HEK293 (cell line): ENCODE results near the gene FAM237B.

Experiments
- CTCF ChIA-PET: fragments of 350-600 bp; formaldehyde crosslinking; extraction: SDS; loops from one replicate; lab custom pipeline; 2021; ENCODE audit warnings: antibody characterized with exemption; lab: Yijun Ruan, JAX
- POLR2A ChIA-PET: fragments of 300-600 bp; formaldehyde crosslinking; extraction: SDS; loops from one replicate; lab custom pipeline; 2020; ENCODE audit warnings: antibody characterized with exemption, inconsistent platforms; lab: Yijun Ruan, JAX
- H3K27ac ChIP-seq: fragments of 200-500 bp; sonication (Bioruptor generic); 2 replicates; pipeline ENCODE4 v1.5.1; 2014; ENCODE audit warnings: low read depth, low read length, control low read depth, inconsistent platforms; ENCODE audit errors: extremely low read depth
- H3K36me3 ChIP-seq, 2 experiments: fragments of 200-500 bp in 1 of 2; sonication (Bioruptor generic) in 1 of 2; 1 replicate in 1 of 2; 2 replicates in 1 of 2; pipeline ENCODE4 v1.5.1; 2014 to 2017; ENCODE audit warnings: inconsistent platforms in 2 of 2, low read length in 2 of 2; ENCODE audit not compliant: control insufficient read depth in 2 of 2, insufficient read depth in 1 of 2
- H3K4me1 ChIP-seq: fragments of 200-500 bp; sonication (Bioruptor generic); 2 replicates; pipeline ENCODE4 v1.5.1; 2014; ENCODE audit warnings: mild to moderate bottlenecking, low read length, inconsistent platforms; ENCODE audit not compliant: control insufficient read depth, insufficient read depth
- H3K4me3 ChIP-seq: 2 replicates; pipeline ENCODE4 v1.5.1; 2011; ENCODE audit warnings: low read depth, mild to moderate bottlenecking, control low read depth, low read length, moderate library complexity
- H3K9me3 ChIP-seq: fragments of 200-500 bp; sonication (Bioruptor generic); 2 replicates; pipeline ENCODE4 v1.5.1; 2014; ENCODE audit warnings: low read depth, low read length, inconsistent platforms; ENCODE audit not compliant: control insufficient read depth, insufficient read depth
- GLI2 ChIP-seq: fragments of 450-650 bp; formaldehyde crosslinking; IDR thresholded peaks from 2 replicates; pipeline ENCODE4; 2017; ENCODE audit warnings: missing biosample characterization, missing genetic modification characterization, low read depth, borderline replicate concordance
- GLIS2 ChIP-seq: fragments of 450-650 bp; formaldehyde crosslinking; IDR thresholded peaks from 2 replicates; pipeline ENCODE4 v1.5.1; 2016; ENCODE audit warnings: missing biosample characterization, missing genetic modification characterization
- KLF16 ChIP-seq: fragments of 450-650 bp; formaldehyde crosslinking; IDR thresholded peaks from 2 replicates; pipeline ENCODE4 v1.5.1; 2017; ENCODE audit warnings: missing biosample characterization, missing genetic modification characterization
- ZBTB21 ChIP-seq: fragments of 450-650 bp; formaldehyde crosslinking; IDR thresholded peaks from 2 replicates; pipeline ENCODE4 v1.5.1; 2017; ENCODE audit warnings: missing biosample characterization, missing genetic modification characterization
- ZBTB8A ChIP-seq: fragments of 450-650 bp; formaldehyde crosslinking; IDR thresholded peaks from 2 replicates; pipeline ENCODE4 v1.5.1; 2016; ENCODE audit warnings: missing biosample characterization, missing genetic modification characterization
- ZFHX2 ChIP-seq: fragments of 450-650 bp; formaldehyde crosslinking; conservative IDR thresholded peaks from 2 replicates; pipeline ENCODE4 v1.5.1; 2016; ENCODE audit warnings: missing biosample characterization, missing genetic modification characterization
- ZNF121 ChIP-seq: fragments of 450-650 bp; formaldehyde crosslinking; IDR thresholded peaks from 2 replicates; pipeline ENCODE4 v1.5.1; 2016; ENCODE audit warnings: missing biosample characterization, missing genetic modification characterization
- ZNF202 ChIP-seq: fragments of 450-650 bp; formaldehyde crosslinking; IDR thresholded peaks from 2 replicates; pipeline ENCODE4 v1.5.1; 2016; ENCODE audit warnings: missing biosample characterization, missing genetic modification characterization, borderline replicate concordance
- ZNF302 ChIP-seq: fragments of 450-650 bp; formaldehyde crosslinking; IDR thresholded peaks from 2 replicates; pipeline ENCODE4 v1.5.1; 2016; ENCODE audit warnings: missing biosample characterization, missing genetic modification characterization, low read depth
- ZNF324 ChIP-seq: fragments of 450-650 bp; formaldehyde crosslinking; IDR thresholded peaks from 2 replicates; pipeline ENCODE4 v1.5.1; 2016; ENCODE audit warnings: missing biosample characterization, missing genetic modification characterization
- ZNF391 ChIP-seq: fragments of 450-650 bp; formaldehyde crosslinking; IDR thresholded peaks from 2 replicates; pipeline ENCODE4 v1.5.1; 2016; ENCODE audit warnings: low read depth, missing biosample characterization, missing genetic modification characterization, borderline replicate concordance
- ZNF600 ChIP-seq: fragments of 450-650 bp; formaldehyde crosslinking; IDR thresholded peaks from 2 replicates; pipeline ENCODE4 v1.5.1; 2016; ENCODE audit warnings: missing biosample characterization, missing genetic modification characterization
- ZNF610 ChIP-seq: fragments of 450-650 bp; formaldehyde crosslinking; IDR thresholded peaks from 2 replicates; pipeline ENCODE4 v1.5.1; 2016; ENCODE audit warnings: missing biosample characterization, missing genetic modification characterization, borderline replicate concordance
- ZNF621 ChIP-seq: fragments of 450-650 bp; formaldehyde crosslinking; IDR thresholded peaks from 2 replicates; pipeline ENCODE4 v1.5.1; 2017; ENCODE audit warnings: missing biosample characterization, missing genetic modification characterization
- ZNF660 ChIP-seq: fragments of 450-650 bp; IDR thresholded peaks from 2 replicates; pipeline ENCODE4 v1.5.1; 2018; ENCODE audit warnings: missing biosample characterization, mild to moderate bottlenecking, missing genetic modification characterization
- ZNF76 ChIP-seq: fragments of 450-650 bp; formaldehyde crosslinking; IDR thresholded peaks from 2 replicates; pipeline ENCODE4; 2016; ENCODE audit warnings: low read depth, missing biosample characterization, missing genetic modification characterization, borderline replicate concordance
- ZNF768 ChIP-seq: fragments of 450-650 bp; formaldehyde crosslinking; IDR thresholded peaks from 2 replicates; pipeline ENCODE4 v1.5.1; 2018; ENCODE audit warnings: missing biosample characterization, mild to moderate bottlenecking, missing genetic modification characterization
- ZSCAN23 ChIP-seq: fragments of 450-650 bp; formaldehyde crosslinking; IDR thresholded peaks from 2 replicates; pipeline ENCODE4 v1.5.1; 2016; ENCODE audit warnings: missing biosample characterization, missing genetic modification characterization
- TF ChIP-seq, protein P1 (sequence below): fragments of 450-650 bp; formaldehyde crosslinking; IDR thresholded peaks from 2 replicates; pipeline ENCODE4 v1.5.1; 2017; ENCODE audit warnings: missing biosample characterization, missing genetic modification characterization
- TF ChIP-seq, protein P2 (sequence below): fragments of 450-650 bp; formaldehyde crosslinking; IDR thresholded peaks from 2 replicates; pipeline ENCODE4 v1.5.1; 2017; ENCODE audit warnings: missing biosample characterization, missing genetic modification characterization
- TF ChIP-seq, protein P3 (sequence below): fragments of 450-650 bp; formaldehyde crosslinking; IDR thresholded peaks from 2 replicates; pipeline ENCODE4 v1.5.1; 2016; ENCODE audit warnings: missing biosample characterization, missing genetic modification characterization
- TF ChIP-seq, protein P4 (sequence below): fragments of 450-650 bp; formaldehyde crosslinking; IDR thresholded peaks from 2 replicates; pipeline ENCODE4 v1.5.1; 2016; ENCODE audit warnings: missing biosample characterization, missing genetic modification characterization
- TF ChIP-seq, protein P5 (sequence below): fragments of 450-650 bp; formaldehyde crosslinking; IDR thresholded peaks from 2 replicates; pipeline ENCODE4 v1.5.1; 2016; ENCODE audit warnings: missing biosample characterization, missing genetic modification characterization, low read depth
- TF ChIP-seq, protein P6 (sequence below): fragments of 450-650 bp; formaldehyde crosslinking; IDR thresholded peaks from 2 replicates; pipeline ENCODE4 v1.5.1; 2016; ENCODE audit warnings: missing biosample characterization, missing genetic modification characterization

Gene FAM237B

DNA sequence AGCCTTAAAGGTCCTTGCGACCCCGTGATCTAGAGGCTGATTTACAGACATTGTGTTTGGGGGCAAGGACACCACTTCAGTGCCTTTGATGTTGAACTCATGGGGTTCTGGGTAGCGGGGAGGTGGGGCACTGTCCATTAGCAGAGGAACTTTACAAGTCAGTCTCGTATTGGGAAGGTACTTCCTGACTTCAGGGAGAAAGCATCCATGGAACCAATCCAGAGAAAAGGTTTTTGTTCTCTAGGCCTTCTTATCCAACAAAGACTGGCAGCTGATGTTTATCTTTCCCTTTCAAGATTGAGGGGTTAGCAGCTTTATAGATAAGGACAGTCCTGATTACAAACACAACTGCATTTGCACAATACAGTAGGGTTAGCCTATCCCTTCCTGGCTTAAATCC, 28.2 kb upstream of the FAM237B start (continued):
- TF ChIP-seq, protein P1, sequence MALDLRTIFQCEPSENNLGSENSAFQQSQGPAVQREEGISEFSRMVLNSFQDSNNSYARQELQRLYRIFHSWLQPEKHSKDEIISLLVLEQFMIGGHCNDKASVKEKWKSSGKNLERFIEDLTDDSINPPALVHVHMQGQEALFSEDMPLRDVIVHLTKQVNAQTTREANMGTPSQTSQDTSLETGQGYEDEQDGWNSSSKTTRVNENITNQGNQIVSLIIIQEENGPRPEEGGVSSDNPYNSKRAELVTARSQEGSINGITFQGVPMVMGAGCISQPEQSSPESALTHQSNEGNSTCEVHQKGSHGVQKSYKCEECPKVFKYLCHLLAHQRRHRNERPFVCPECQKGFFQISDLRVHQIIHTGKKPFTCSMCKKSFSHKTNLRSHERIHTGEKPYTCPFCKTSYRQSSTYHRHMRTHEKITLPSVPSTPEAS (tag by site-specific recombination) = no peak
- TF ChIP-seq ZFHX2 (tag by site-specific recombination) (no peak), ZBTB8A (no peak), ZSCAN23 (tag by site-specific recombination) (no peak)
- TF ChIP-seq, protein P2, sequence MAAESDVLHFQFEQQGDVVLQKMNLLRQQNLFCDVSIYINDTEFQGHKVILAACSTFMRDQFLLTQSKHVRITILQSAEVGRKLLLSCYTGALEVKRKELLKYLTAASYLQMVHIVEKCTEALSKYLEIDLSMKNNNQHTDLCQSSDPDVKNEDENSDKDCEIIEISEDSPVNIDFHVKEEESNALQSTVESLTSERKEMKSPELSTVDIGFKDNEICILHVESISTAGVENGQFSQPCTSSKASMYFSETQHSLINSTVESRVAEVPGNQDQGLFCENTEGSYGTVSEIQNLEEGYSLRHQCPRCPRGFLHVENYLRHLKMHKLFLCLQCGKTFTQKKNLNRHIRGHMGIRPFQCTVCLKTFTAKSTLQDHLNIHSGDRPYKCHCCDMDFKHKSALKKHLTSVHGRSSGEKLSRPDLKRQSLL (tag by site-specific recombination) = no peak
- TF ChIP-seq, protein P3, sequence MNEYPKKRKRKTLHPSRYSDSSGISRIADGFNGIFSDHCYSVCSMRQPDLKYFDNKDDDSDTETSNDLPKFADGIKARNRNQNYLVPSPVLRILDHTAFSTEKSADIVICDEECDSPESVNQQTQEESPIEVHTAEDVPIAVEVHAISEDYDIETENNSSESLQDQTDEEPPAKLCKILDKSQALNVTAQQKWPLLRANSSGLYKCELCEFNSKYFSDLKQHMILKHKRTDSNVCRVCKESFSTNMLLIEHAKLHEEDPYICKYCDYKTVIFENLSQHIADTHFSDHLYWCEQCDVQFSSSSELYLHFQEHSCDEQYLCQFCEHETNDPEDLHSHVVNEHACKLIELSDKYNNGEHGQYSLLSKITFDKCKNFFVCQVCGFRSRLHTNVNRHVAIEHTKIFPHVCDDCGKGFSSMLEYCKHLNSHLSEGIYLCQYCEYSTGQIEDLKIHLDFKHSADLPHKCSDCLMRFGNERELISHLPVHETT = no peak

DNA sequence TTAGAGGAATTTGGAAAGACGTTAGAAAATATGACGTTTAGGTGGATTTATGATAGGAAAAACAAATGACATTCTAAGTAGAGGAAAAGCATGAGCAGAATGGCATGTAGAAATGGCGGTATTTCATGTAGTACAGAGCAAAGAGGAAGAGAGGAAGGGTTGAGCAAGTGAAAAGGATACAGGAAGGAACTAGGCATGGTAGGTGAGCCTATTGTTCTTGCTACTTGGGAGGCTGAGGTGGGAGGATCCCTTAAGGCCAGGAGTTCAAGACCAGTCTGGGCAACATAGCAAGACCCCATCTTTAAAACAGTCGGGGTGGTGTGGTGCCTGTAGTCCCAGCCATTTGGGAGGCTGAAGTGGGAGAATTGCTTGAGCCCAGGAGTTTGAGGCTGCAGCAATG, 26.7 kb upstream of the FAM237B start:
- H3K4me3 ChIP-seq = no peak overlapping the region
- H3K36me3 ChIP-seq = no peaks in the 10 kb centered on the region
- no peak overlapping the region for H3K27ac ChIP-seq
- H3K9me3 ChIP-seq = no peaks in the 10 kb centered on the region
- no peaks in the 10 kb centered on the region for H3K4me1 ChIP-seq
- CTCF ChIA-PET = interaction anchor here (0.7 kb wide), 1 partner anchor 31 kb away, joined by 5 read pairs; no protein-coding TSS in a partner anchor
- POLR2A ChIA-PET = no interaction called here
- peak; percentile 59 for TF ChIP-seq ZNF121 (tag by site-specific recombination)
- no peak for TF ChIP-seq ZBTB21 (tag by site-specific recombination)
- no peak for TF ChIP-seq GLIS2 (tag by site-specific recombination)
- no peak for TF ChIP-seq ZNF768 (tag by site-specific recombination)

DNA sequence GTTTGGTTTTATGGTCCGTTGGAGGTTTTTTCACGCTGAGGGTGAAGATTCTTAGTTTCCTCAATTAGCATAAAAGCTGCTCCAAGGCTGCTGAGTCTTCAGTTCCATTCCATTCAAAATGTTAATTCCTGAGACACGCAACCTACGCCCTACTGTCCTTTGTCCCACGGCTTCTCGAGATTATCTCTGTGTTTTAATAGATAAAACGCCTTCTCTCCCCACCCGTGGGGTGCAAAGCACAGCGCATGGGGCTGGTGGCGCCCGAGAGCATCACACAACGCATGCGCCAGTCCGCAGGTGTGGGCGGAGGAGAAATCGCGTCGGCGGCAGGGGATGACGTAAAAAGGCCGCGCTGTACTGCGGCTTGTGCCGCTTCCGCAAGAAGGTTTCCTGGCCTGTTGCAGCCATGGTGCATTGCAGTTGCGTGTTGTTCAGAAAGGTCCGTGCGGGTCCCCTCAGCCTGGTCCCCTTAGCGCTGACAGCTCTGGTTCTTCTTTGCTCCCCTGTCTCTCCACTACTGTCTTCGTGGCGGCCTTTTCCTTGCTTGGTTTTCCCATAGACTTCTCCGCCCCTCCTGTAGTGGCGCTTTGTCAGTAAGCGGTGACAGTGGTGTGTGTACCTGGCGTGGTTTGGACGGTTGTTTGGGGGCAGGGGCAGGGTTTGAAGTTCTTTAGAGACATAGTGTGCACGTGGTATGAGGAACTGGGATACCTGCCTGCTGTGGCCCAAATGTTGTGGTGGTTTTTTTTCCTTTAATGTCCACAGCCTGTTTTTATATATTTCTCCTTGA, 25.4 kb upstream of the FAM237B start, which contains the start of gene GTPBP10:
GTPBP10 (plus strand) TSS at position 381 of the 790 bp plus-strand sequence; CDS start at position 407, 26 bp downstream.
- H3K27ac ChIP-seq = peak within 1 kb of the TSS; percentile 46
- H3K9me3 ChIP-seq = no peaks in the 10 kb centered on the region
- POLR2A ChIA-PET = interaction anchor here (0.7 to 1.8 kb wide), 3 partner anchors 10 to 135 kb away, joined by 3 to 7 read pairs (median 4); partner anchors contain the start of gene STEAP2
- H3K4me3 ChIP-seq = peak within 1 kb of the TSS; percentile 90
- H3K36me3 ChIP-seq = no peaks in the 10 kb centered on the region
- CTCF ChIA-PET = interaction anchor here (0.7 to 1.3 kb wide), 4 partner anchors 10 to 160 kb away, joined by 3 to 5 read pairs (median 4); no protein-coding TSS in a partner anchor
- H3K4me1 ChIP-seq = no peaks in the 10 kb centered on the region
- TF ChIP-seq ZNF660 (tag by site-specific recombination) (peak; percentile 45; the same call in 1 of the 2 replicates), ZNF202 (tag by site-specific recombination) (no peak), ZNF621 (tag by site-specific recombination) (no peak), GLI2 (tag by site-specific recombination) (no peak), ZNF302 (tag by site-specific recombination) (no peak), KLF16 (tag by site-specific recombination) (peak; percentile 91; the same call in 1 of the 2 replicates), ZNF324 (tag by site-specific recombination) (peak; percentile 78; the same call in 1 of the 2 replicates), ZNF76 (tag by site-specific recombination) (peak; percentile 80), ZNF600 (tag by site-specific recombination) (peak; percentile 75), ZNF610 (0 out of 2 replicates have a peak, but pooled peaks have one; percentile 22), ZNF391 (tag by site-specific recombination) (0 out of 2 replicates have a peak, but pooled peaks have one; percentile 21)
- TF ChIP-seq, protein P4, sequence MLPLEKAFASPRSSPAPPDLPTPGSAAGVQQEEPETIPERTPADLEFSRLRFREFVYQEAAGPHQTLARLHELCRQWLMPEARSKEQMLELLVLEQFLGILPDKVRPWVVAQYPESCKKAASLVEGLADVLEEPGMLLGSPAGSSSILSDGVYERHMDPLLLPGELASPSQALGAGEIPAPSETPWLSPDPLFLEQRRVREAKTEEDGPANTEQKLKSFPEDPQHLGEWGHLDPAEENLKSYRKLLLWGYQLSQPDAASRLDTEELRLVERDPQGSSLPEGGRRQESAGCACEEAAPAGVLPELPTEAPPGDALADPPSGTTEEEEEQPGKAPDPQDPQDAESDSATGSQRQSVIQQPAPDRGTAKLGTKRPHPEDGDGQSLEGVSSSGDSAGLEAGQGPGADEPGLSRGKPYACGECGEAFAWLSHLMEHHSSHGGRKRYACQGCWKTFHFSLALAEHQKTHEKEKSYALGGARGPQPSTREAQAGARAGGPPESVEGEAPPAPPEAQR = no peak
- TF ChIP-seq, protein P5, sequence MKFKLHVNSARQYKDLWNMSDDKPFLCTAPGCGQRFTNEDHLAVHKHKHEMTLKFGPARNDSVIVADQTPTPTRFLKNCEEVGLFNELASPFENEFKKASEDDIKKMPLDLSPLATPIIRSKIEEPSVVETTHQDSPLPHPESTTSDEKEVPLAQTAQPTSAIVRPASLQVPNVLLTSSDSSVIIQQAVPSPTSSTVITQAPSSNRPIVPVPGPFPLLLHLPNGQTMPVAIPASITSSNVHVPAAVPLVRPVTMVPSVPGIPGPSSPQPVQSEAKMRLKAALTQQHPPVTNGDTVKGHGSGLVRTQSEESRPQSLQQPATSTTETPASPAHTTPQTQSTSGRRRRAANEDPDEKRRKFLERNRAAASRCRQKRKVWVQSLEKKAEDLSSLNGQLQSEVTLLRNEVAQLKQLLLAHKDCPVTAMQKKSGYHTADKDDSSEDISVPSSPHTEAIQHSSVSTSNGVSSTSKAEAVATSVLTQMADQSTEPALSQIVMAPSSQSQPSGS = peak; percentile 40; the same call in 1 of the 2 replicates
- TF ChIP-seq, protein P6, sequence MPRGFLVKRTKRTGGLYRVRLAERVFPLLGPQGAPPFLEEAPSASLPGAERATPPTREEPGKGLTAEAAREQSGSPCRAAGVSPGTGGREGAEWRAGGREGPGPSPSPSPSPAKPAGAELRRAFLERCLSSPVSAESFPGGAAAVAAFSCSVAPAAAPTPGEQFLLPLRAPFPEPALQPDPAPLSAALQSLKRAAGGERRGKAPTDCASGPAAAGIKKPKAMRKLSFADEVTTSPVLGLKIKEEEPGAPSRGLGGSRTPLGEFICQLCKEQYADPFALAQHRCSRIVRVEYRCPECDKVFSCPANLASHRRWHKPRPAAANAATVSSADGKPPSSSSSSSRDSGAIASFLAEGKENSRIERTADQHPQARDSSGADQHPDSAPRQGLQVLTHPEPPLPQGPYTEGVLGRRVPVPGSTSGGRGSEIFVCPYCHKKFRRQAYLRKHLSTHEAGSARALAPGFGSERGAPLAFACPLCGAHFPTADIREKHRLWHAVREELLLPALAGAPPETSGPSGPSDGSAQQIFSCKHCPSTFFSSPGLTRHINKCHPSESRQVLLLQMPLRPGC (tag by site-specific recombination) = 0 out of 2 replicates have a peak, but pooled peaks have one; percentile 29
